SK-N-SH (cell line): ENCODE data around the gene PCBP3. TPM values are rescaled to one million over a fixed set of nuclear protein-coding genes. Genes with fewer than 3 reads are reported as not detected.

ENCODE experiments used
- CTCF ChIA-PET: fragments of 300-600, 350-600 bp; formaldehyde crosslinking; extraction: SDS; loops from one replicate; lab custom pipeline; 2021; lab: Yijun Ruan, JAX
- POLR2A ChIA-PET: fragments of 350-600 bp; sonication (Branson Sonifier 250); formaldehyde crosslinking; extraction: SDS; loops from one replicate; lab custom pipeline; 2020; ENCODE audit warnings: antibody characterized with exemption, inconsistent platforms; lab: Yijun Ruan, JAX
- DNase-seq: peaks from one replicate; pipeline ENCODE4 v3.0.0; 2012
- H2AFZ ChIP-seq: fragments of 200-600 bp; sonication (generic); 2 replicates; pipeline ENCODE4 v1.8.1; 2016; ENCODE audit warnings: antibody characterized with exemption, mild to moderate bottlenecking, low read depth
- H3F3A ChIP-seq: fragments of 200-600 bp; sonication (generic); replicated peaks from 2 replicates; pipeline ENCODE3; 2016; ENCODE audit warnings: antibody characterized with exemption, mild to moderate bottlenecking; ENCODE audit not compliant: insufficient read depth
- H3K27ac ChIP-seq, 2 experiments: fragments of 200-500 bp in 1 of 2; fragments of 200-600 bp in 1 of 2; sonication (Bioruptor generic) in 1 of 2; sonication (generic), shearing (Covaris generic) in 1 of 2; 2 replicates each; pipeline versions ENCODE4 v1.5.1 to v1.6.1; 2014 to 2016; ENCODE audit warnings: low read depth in 2 of 2, inconsistent platforms in 1 of 2, low read length in 1 of 2, mild to moderate bottlenecking in 1 of 2, mixed read lengths in 1 of 2
- H3K27me3 ChIP-seq: fragments of 200-600 bp; sonication (generic), shearing (Covaris generic); 2 replicates; pipeline ENCODE4 v1.6.1; 2016; ENCODE audit warnings: mixed run types; ENCODE audit not compliant: insufficient read depth
- H3K36me3 ChIP-seq, 2 experiments: fragments of 200-500 bp in 1 of 2; fragments of 200-600 bp in 1 of 2; sonication (Bioruptor generic) in 1 of 2; sonication (generic) in 1 of 2; replicated peaks in 1 of 2; 2 replicates each; pipeline versions ENCODE3 to v1.5.1; 2014 to 2016; ENCODE audit warnings: low read length in 1 of 2, mild to moderate bottlenecking in 1 of 2; ENCODE audit not compliant: insufficient read depth in 2 of 2, control insufficient read depth in 1 of 2
- H3K4me1 ChIP-seq, 2 experiments: fragments of 200-500 bp in 1 of 2; fragments of 200-600 bp in 1 of 2; sonication (Bioruptor generic) in 1 of 2; sonication (generic), shearing (Covaris generic) in 1 of 2; 2 replicates each; pipeline versions ENCODE4 v1.5.1 to v1.6.1; 2014 to 2016; ENCODE audit warnings: low read depth in 1 of 2, low read length in 1 of 2, mixed run types in 1 of 2; ENCODE audit not compliant: insufficient read depth in 2 of 2, control insufficient read depth in 1 of 2
- H3K4me2 ChIP-seq: fragments of 200-600 bp; sonication (generic), shearing (Covaris generic); 2 replicates; pipeline ENCODE4 v1.6.1; 2017; ENCODE audit warnings: mixed run types
- H3K4me3 ChIP-seq, 2 experiments: fragments of 200-500 bp in 1 of 2; fragments of 200-600 bp in 1 of 2; sonication (Bioruptor generic) in 1 of 2; sonication (generic), shearing (Covaris generic) in 1 of 2; 2 replicates each; pipeline versions ENCODE4 v1.5.1 to v1.8.1; 2014 to 2016; ENCODE audit warnings: low read depth in 2 of 2, inconsistent platforms in 1 of 2, low read length in 1 of 2, mild to moderate bottlenecking in 1 of 2, mixed read lengths in 1 of 2, moderate library complexity in 1 of 2
- H3K79me2 ChIP-seq: fragments of 200-600 bp; sonication (generic); 2 replicates; pipeline ENCODE4 v1.8.1; 2017; ENCODE audit warnings: mild to moderate bottlenecking; ENCODE audit not compliant: insufficient read depth
- H3K9ac ChIP-seq: fragments of 200-600 bp; sonication (generic); 2 replicates; pipeline ENCODE4 v1.6.1; 2017; ENCODE audit warnings: mixed run types
- H3K9me2 ChIP-seq: fragments of 200-600 bp; sonication (generic); 2 replicates; pipeline ENCODE4 v1.6.1; 2017; ENCODE audit warnings: mixed run types
- H3K9me3 ChIP-seq: fragments of 200-600 bp; sonication (generic); 2 replicates; pipeline ENCODE4 v1.6.1; 2017; ENCODE audit warnings: mixed run types, mild to moderate bottlenecking, moderate library complexity
- H4K20me1 ChIP-seq: fragments of 200-600 bp; sonication (generic); 2 replicates; pipeline ENCODE4 v1.6.1; 2017; ENCODE audit warnings: mild to moderate bottlenecking, mixed run types; ENCODE audit not compliant: insufficient read depth
- CHD2 ChIP-seq: fragments of 150-350 bp; IDR thresholded peaks from 2 replicates; pipeline ENCODE4 v1.6.1; 2018; ENCODE audit warnings: low read length; ENCODE audit not compliant: partially characterized antibody
- CTCF ChIP-seq: fragments of 200-600 bp; sonication (generic); IDR thresholded peaks from 2 replicates; pipeline ENCODE4 v1.6.1; 2017; ENCODE audit warnings: antibody characterized with exemption, mild to moderate bottlenecking, moderate library complexity
- EP300 ChIP-seq, 2 experiments: IDR thresholded peaks; 2 replicates each; pipeline versions ENCODE4 v1.4.0 to v1.6.1; 2012; ENCODE audit warnings: borderline replicate concordance in 1 of 2, low read depth in 1 of 2, low read length in 1 of 2
- EZH2phosphoT487 ChIP-seq: fragments of 200-600 bp; sonication (generic); IDR thresholded peaks from 2 replicates; pipeline ENCODE4 v1.6.1; 2017; ENCODE audit warnings: low read depth, mixed run types, mild to moderate bottlenecking, antibody characterized with exemption, moderate library complexity, borderline replicate concordance
- FOXM1 ChIP-seq: IDR thresholded peaks from 2 replicates; pipeline ENCODE4 v1.4.0; 2012; ENCODE audit warnings: low read depth, mild to moderate bottlenecking
- GABPA ChIP-seq: IDR thresholded peaks from 2 replicates; pipeline ENCODE4 v1.4.0; 2012; ENCODE audit warnings: low read depth, mild to moderate bottlenecking
- GATA2 ChIP-seq: sonication (generic); formaldehyde crosslinking; IDR thresholded peaks from 2 replicates; pipeline ENCODE4 v1.5.0; 2020; ENCODE audit warnings: mild to moderate bottlenecking, missing genetic modification reagents
- JUND ChIP-seq: IDR thresholded peaks from 2 replicates; pipeline ENCODE4 v1.4.0; 2012
- MEF2A ChIP-seq: IDR thresholded peaks from 2 replicates; pipeline ENCODE4 v1.4.0; 2012; ENCODE audit warnings: low read depth, borderline replicate concordance
- MXI1 ChIP-seq: IDR thresholded peaks from 2 replicates; pipeline ENCODE4 v1.6.1; 2012; ENCODE audit warnings: mild to moderate bottlenecking, low read depth, low read length, improper control_type of control experiment
- NFIC ChIP-seq: IDR thresholded peaks from 2 replicates; pipeline ENCODE4 v1.4.0; 2012; ENCODE audit warnings: borderline replicate concordance
- NRF1 ChIP-seq: IDR thresholded peaks from 2 replicates; pipeline ENCODE4 v1.6.1; 2012; ENCODE audit warnings: low read depth, mild to moderate bottlenecking, low read length
- RFX5 ChIP-seq: IDR thresholded peaks from 2 replicates; pipeline ENCODE4 v1.6.1; 2012; ENCODE audit warnings: mild to moderate bottlenecking, improper control_type of control experiment, low read length
- RXRA ChIP-seq: IDR thresholded peaks from 2 replicates; pipeline ENCODE4 v1.4.0; 2012; ENCODE audit warnings: low read depth, mild to moderate bottlenecking, borderline replicate concordance
- SIN3A ChIP-seq: IDR thresholded peaks from 2 replicates; pipeline ENCODE4 v1.6.1; 2012; ENCODE audit warnings: low read depth, mild to moderate bottlenecking, low read length, moderate library complexity, borderline replicate concordance
- SMC3 ChIP-seq: IDR thresholded peaks from 2 replicates; pipeline ENCODE4 v1.6.1; 2012; ENCODE audit warnings: low read depth, low read length, improper control_type of control experiment
- TAF1 ChIP-seq: IDR thresholded peaks from 2 replicates; pipeline ENCODE4 v1.6.1; 2012; ENCODE audit warnings: low read depth, mild to moderate bottlenecking, low read length, moderate library complexity, borderline replicate concordance
- TEAD4 ChIP-seq: IDR thresholded peaks from 2 replicates; pipeline ENCODE4 v1.4.0; 2012; ENCODE audit warnings: mild to moderate bottlenecking, borderline replicate concordance; ENCODE audit not compliant: insufficient read depth
- WGBS: methylation state at CpG from one replicate; pipeline ENCODE4 v1.1.6; 2017; ENCODE audit warnings: low lambda C conversion rate; 5-methylcytosine and 5-hydroxymethylcytosine counted together
- polyA plus RNA-seq, 3 experiments: library from polyadenylated mRNA; depleted of rRNA; stranded (reverse); fragments of >200 nt; gene quantifications; 2 replicates each; pipeline ENCODE4 v1.2.3, GENCODE V29; 2012
- TF ChIP-seq, protein P1 (sequence below): IDR thresholded peaks from 2 replicates; pipeline ENCODE4 v1.4.0; 2012; ENCODE audit warnings: low read depth, borderline replicate concordance
- TF ChIP-seq, protein P2 (sequence below): IDR thresholded peaks from 2 replicates; pipeline ENCODE4 v1.4.0; 2012; ENCODE audit warnings: low read depth

The PCBP3 gene
- polyA plus RNA-seq, 1 of the 3 experiments (the other 2 are of a cell fraction), result 9.5 TPM

- TF ChIP-seq, protein P1, sequence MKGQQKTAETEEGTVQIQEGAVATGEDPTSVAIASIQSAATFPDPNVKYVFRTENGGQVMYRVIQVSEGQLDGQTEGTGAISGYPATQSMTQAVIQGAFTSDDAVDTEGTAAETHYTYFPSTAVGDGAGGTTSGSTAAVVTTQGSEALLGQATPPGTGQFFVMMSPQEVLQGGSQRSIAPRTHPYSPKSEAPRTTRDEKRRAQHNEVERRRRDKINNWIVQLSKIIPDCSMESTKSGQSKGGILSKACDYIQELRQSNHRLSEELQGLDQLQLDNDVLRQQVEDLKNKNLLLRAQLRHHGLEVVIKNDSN, result no peak
- TF ChIP-seq MEF2A, result no peak
- no peak for TF ChIP-seq FOXM1
- TF ChIP-seq SIN3A, result no peak
- TF ChIP-seq EZH2phosphoT487, result no peak
- TF ChIP-seq GABPA, result no peak
- TF ChIP-seq, protein P2, sequence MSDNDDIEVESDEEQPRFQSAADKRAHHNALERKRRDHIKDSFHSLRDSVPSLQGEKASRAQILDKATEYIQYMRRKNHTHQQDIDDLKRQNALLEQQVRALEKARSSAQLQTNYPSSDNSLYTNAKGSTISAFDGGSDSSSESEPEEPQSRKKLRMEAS, result no peak
- TF ChIP-seq NFIC, result no peak
Measured at GRCh38 chr21:45741691-45742090, 98.2 kb downstream of the PCBP3 start (continued).

DNA sequence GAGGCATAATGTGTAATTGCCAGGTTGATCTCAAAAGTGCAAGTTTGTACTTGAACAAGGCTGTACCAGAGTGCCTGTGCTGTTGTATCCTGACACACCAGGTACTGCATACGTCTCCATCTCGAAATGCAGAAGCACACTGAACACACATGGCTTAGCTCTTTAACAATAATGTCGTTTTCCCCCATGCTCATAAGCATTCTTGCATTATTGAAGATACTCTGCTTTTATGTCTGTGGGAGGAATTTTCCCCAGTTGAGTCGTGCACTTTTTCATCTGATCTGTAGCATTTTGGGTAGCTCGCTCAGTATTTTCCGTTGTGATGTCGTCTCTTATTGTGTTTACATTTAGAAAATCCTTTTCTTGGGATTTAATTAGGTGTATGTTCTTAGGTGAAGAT, 98.7 kb downstream of the PCBP3 start:
- Histone ChIP-seq H3K36me3 (peaks cover 0 to 2% of the 10 kb centered on the region in 2 experiments), H2AFZ (no peak overlapping the region), H4K20me1 (no peaks in the 10 kb centered on the region), H3K27me3 (no peaks in the 10 kb centered on the region), H3K9ac (no peak overlapping the region), H3K4me1 (peaks cover 17 to 51% of the 10 kb centered on the region in 2 experiments; a peak in 3 of 4 replicates), H3F3A (peaks cover 8% of the 10 kb centered on the region), H3K79me2 (no peaks in the 10 kb centered on the region), H3K27ac (peak overlapping the region in 1 of 2 experiments; percentile 66; a peak in 2 of 4 replicates), H3K9me2 (no peaks in the 10 kb centered on the region), H3K4me3 (no peak overlapping the region), H3K4me2 (no peak overlapping the region), H3K9me3 (no peaks in the 10 kb centered on the region)
- POLR2A ChIA-PET, result no interaction called here
- TF ChIP-seq NRF1 (no peak), TEAD4 (no peak), FOXM1 (no peak), MXI1 (no peak), RXRA (no peak), MEF2A (no peak), RFX5 (no peak)
- DNase-seq, result no peak
- 72% methylated on average over 7 of the region's 7 CpGs for WGBS
- CTCF ChIA-PET, result interaction anchor here (3.0 kb wide), 1 partner anchor 78 kb away, joined by 12 read pairs; no protein-coding TSS in a partner anchor

GRCh38 chr21:45745256-45745655, 101.7 kb downstream of the PCBP3 start:
- Histone ChIP-seq H3K9me2 (no peaks in the 10 kb centered on the region), H3K4me3 (no peak overlapping the region), H3F3A (peaks cover 4% of the 10 kb centered on the region), H3K4me2 (no peak overlapping the region), H3K27ac (peak overlapping the region in 1 of 2 experiments; percentile 19; a peak in 1 of 4 replicates), H3K79me2 (no peaks in the 10 kb centered on the region), H3K9ac (no peak overlapping the region), H3K36me3 (peaks cover 0 to 4% of the 10 kb centered on the region in 2 experiments), H3K9me3 (no peaks in the 10 kb centered on the region), H3K27me3 (no peaks in the 10 kb centered on the region), H3K4me1 (peaks cover 21 to 59% of the 10 kb centered on the region in 2 experiments)
- ChIA-PET POLR2A (no interaction called here), CTCF (interaction anchor here (1.3 kb wide), 1 partner anchor 9 kb away, joined by 4 read pairs; no protein-coding TSS in a partner anchor)
- 86% methylated on average over 4 of the region's 7 CpGs for WGBS
- DNase-seq, result no peak
- TF ChIP-seq GATA2 (CRISPR knock-in tag) (no peak), EZH2phosphoT487 (no peak), EP300 (IDR thresholded peaks at IDR 0.05; ENCODE audit: borderline replicate concordance in 1 of 2, low read depth in 1 of 2, low read length in 1 of 2) (no peak), TAF1 (no peak), CTCF (no peak), JUND (no peak), CHD2 (no peak), NRF1 (no peak), SMC3 (no peak)
- TF ChIP-seq, all 33 proteins: peak for 0
- H2AFZ ChIP-seq, result no peak overlapping the region
- H4K20me1 ChIP-seq, result no peaks in the 10 kb centered on the region; the same call in 1 of the 2 replicates
